Stimulated activated CD8-positive, alpha-beta memory T cell treated with anti-CD3 and anti-CD28 coated beads, Interleukin-7, amount 100 ng/mL, for 1 hour (primary cell): ENCODE results near the gene RPAP2.
"Not testable (repeated sequence)": the region's sequence is repeated elsewhere in the genome, so short reads cannot be mapped to it uniquely, and the experiment has no call there.

Experiments
- DNase-seq, 2 donors: peaks; one replicate each; pipeline ENCODE4 v3.0.0-alpha.2; 2020; ENCODE audit warnings: low read depth in 2 of 2

RPAP2 gene

DNA sequence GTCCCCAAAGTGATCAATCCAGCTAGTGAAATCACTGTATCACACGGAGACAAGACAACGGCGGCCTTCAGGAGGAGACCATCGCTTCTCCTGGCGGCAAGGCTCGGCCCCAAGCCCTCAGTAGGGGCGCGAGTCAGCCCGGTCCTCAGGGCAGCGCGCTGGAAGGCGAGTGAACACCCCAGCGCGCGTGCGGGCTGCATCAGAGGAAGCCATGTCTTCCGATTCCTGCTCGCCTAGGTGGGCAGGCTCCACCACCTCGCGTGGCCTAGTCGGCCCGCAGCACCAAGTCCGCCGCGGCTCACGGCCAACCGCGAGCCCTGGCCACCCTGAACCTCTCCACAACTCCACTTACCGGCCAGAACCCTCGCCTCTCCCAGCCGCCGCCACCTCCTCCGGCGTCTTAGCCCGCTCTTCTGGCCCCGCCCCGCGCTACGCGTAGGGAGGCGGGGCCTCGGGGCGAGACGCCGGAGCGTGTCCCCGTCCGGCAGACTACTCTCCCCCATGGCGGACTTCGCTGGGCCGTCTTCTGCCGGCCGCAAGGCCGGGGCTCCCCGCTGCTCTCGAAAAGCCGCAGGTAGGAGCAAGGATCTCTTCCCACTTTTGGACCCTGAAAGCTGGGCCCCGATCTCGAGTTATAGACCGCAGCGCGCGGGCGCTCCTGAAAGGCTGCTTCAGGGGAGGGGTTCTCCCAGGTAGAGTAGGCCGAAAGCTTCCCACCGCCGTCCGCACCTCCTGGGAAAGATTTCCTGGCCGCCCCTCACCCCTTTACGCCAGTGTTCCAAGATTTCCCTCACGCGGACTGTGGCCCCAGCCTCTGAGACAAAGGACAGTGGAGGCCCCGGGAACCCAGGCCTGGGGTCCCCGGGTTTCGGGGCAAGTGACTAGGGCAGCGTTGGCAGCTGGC is at the start of gene RPAP2, which contains the start of gene GLMN:
Gene RPAP2 (plus strand): TSS at position 487 of the 904 bp plus-strand sequence. CDS start 15 bp downstream, at position 502.
Gene GLMN (minus strand): TSS at position 415 of the 904 bp plus-strand sequence. CDS start 988 bp downstream, outside the sequence.
- peak; percentile 38 to 53 for DNase-seq

DNA sequence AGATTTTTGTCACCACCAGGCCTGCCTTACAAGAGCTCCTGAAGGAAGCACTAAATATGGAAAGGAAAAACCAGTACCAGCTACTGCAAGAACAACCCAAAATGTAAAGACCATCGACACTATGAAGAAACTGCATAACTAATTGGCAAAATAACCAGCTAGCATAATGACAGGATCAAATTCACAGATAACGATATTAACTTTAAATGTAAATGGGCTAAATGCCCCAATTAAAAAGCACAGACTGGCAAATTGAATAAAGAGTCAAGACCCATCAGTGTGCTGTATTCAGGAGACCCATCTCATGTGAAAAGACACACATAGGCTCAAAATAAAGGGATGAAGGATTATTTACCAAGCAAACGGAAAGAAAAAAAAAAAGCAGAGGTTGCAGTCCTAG is 44.1 kb upstream of the RPAP2 start:
- not testable (repeated sequence) for DNase-seq

DNA sequence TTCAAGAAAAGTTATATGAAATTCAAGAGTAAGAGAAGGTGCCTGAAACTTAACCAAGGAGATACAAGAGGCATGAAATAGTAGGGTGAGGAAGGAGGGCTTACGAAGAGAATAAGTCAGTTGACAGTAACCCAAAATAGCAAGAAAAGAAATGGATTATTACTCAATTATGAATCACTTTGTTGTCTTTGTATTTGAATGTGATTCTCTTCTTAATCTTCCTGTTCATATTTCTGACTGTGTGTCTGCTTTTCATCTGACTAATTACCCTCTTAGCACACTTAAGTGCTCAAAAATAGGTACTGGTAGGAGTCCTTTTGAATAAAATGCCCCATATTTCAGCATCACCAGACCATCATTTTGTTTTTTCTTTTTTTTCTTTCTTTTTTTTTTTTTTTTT is 39.5 kb upstream of the RPAP2 start:
- DNase-seq: no peak

DNA sequence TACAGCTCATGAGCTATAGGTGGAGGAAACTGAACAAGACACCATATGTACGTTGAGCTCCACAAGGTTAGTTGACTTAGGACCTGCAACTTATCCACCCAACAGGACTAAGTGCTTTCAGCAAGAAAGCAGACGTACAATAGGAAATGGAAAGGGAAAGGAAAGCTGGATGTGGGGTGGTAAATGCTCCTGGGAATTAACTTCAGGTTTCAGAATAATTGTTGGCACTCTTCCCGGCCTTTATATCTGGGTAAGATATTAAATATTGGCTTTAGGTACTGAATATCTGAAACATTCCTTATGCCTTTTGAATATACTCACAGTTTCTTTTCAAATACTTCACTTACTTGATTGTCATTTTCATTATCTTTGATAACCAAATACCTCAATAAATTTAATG is 36.3 kb upstream of the RPAP2 start:
- no peak for DNase-seq

DNA sequence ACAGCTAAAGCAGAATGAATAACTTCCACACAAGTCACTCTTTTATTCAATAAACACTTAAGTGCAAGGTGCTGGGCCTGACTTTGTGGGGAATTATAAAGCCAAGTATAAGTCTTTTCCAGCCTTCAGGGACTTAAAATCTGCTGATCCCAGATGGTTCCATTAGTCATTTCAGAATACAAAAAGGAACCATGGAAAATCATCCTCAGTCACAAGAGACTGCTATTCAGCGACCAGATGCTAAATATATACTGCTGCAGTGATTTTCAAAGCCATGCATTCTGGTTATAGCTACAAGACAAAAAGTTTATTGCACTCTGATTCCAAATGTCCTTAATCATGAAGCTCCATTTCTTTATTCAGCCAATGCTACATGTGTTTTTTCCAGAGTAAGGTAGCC is 25.8 kb upstream of the RPAP2 start:
- no peak for DNase-seq

DNA sequence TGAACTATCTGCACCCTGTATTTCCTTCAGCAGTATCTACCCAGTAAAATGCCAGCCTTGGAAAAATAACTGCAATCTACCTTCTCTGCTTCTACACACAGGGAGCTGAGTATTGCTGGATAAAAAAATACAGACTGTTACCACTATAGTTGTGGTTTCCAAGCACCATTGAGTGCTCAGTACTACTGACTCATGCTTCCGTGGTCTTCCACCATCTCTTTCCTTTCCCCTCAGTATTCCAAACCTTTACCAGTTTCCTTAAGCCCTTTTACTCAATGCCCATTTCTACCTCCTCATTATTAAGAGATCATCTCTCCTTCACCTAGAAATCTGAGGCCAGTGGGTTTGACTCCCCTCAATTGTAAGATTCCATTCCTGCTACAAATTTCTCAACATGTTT is 23.9 kb upstream of the RPAP2 start:
- no peak for DNase-seq

DNA sequence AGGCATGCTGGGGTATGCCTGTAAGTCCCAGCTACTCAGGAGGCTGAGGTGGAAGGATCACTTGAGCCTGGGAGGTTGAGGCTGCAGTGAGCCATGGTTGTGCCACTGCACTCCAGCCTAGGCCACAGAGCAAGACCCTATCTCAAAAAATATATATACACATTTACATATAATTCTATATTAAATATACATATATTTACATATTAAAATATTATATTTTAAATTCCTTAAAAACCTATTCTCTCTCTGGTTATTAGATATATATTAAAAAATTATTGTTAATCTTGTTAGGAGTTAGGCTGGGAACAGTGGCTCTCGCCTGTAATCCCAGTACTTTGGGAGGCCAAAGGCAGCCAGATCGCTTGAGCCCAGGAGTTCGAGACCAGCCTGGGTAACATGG is 22.8 kb upstream of the RPAP2 start:
- no peak for DNase-seq

DNA sequence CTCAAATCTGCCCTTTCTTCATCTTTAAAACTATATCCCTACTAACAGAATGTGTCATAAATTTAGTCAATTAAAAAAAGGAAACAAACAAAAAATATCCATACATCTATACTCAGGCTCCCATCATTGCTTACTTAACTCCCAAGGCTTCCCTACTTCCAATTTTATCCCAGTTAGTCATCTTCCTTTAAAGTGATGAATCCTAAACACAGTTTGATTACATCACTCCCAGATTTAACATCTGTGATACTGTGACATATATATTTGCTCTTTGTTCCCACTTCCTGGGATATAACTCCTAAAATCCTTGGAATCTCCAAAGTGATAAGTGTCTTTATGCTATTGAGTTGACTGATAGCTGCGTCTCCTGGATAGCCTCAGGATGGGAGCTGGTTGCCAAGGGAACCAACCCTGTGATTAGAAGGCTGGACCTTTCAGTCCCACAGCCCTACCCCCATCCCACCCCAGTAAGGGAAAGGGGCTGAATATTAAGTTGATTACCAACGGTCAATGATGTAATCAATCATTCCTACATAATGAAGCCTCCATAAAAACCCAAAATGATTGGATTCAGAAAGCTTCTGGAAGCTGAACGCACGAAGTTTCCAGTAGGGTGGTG is 21.6 kb upstream of the RPAP2 start:
- DNase-seq: no peak

DNA sequence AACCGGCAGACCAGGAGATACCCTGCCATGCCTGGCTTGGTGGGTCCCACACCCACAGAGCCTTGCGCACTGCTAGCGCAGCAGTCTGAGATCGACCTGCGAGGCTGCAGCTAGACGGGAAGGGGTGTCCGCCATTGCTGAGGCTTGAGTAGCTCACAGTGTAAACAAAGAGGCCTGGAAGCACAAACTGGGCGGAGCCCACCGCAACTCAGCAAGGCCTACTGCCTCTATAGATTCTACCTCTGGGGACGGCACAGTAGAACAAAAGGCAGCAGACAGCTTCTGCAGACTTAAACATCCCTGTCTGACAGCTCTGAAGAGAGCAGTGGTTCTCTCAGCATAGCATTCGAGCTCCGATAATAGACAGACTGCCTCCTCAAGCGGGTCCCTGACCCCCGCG is 19.1 kb upstream of the RPAP2 start:
- DNase-seq: not testable (repeated sequence)

DNA sequence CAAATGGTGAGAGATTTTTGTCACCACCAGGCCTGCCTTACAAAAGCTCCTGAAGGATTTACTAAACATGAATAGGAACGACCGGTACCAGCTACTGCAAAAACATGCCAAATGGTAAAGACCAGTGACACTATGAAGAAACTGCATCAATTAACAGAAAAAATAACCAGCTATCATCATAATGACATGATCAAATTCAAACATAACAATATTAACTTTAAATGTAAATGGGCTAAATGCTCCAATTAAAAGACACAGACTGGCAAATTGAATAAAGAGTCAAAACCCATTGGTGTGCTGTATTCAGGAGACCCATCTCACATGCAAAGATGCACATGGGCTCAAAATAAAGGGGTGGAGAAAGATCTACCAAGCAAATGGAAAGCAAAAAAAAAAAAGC is 17.4 kb upstream of the RPAP2 start:
- DNase-seq: not testable (repeated sequence)

DNA sequence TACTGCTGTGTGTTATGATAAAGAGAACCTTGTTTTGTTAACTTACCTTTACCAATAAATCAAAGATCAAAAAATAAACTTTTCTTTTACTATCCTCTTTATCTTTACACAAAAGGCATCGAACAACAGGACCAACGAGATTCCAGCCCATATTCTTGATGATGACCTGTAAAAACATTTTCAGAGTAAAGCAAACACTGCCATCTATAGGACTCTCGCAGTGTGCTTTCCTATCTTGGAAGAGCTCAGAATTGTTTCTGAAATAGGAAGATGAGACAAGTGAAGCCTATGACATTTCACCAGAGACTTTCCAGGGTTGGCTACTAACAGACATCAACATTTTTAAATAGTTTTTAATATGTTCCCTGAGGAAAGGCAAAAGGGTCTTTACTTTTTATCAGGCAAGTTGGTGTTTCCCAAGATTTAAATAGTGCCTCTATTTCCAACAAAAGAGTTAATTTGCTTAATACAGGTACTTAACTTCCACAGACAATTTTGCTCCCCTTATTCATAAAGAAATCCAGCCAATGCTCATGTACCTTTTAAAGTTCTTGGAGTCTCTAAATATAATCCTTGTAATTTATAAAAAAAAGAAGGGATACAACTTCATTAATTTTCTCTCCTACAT is 7.4 kb upstream of the RPAP2 start:
- DNase-seq: no peak

DNA sequence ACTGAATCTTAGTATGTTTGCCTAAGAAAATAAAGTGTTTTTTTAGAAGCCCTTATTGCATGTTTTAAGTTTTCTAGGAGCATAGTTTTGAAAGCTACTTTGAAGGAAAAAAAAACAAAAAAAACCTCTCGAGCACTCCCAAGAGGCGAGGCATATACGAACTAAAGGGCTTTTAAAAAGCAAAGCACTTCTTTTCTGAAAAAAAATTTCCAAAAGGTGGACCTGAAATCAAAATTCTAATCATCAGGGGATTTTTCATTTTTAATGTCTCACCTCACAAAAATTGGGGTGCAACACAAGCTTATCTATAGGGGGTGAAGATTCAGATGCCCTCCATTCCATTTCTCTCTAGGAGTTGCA is 666 bp upstream of the RPAP2 start:
- DNase-seq: no peak

DNA sequence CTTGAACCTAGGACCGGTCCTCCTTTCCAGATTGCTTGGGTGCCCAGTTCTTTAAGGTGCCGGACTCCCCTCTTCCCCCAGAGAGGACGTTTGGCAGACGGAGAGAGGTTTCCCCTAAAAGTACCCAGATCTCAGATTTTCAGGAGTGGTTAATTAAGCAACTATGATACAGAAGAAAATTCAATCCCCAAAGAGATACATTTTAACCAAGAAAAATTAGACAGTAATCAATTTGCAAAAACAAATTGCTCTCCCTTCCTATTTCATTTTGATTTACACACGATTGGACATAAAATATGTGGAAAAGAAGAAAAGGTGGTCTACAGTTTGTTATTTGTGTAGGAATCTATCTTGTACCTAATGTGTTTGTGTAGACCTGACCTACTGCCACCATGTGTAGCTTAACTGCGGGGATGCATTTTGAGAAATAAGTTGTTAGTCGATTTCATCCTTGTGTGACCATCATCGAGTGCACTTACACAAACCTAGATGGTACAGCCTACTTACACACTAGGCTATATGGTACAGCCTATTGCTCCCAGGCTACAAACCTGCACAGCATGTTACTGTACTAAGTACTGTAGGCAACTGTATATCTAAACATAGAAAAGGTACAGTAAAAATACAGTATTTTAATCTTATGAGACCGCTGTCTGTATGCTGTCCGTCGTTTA is 755 bp downstream of the RPAP2 start:
- no peak for DNase-seq

DNA sequence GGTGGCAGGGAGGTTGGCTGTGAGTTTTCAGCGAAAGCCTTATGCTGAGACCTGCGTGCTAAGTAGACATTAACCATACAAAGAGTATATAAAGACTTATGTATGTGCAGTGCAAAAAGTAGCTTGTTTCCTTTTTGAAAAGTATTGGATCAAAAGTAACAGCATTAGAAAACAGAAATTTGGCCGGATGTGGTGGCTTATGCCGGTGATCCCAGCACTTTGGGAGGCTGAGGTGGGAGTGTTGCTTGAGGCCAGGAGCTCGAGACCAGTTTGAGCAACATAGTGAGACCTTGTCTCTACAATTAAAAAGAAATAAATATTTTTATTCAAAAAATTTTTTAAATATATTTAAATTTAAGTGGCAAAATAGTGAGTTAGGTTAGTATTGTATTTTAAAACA is 2.2 kb downstream of the RPAP2 start:
- DNase-seq: no peak

DNA sequence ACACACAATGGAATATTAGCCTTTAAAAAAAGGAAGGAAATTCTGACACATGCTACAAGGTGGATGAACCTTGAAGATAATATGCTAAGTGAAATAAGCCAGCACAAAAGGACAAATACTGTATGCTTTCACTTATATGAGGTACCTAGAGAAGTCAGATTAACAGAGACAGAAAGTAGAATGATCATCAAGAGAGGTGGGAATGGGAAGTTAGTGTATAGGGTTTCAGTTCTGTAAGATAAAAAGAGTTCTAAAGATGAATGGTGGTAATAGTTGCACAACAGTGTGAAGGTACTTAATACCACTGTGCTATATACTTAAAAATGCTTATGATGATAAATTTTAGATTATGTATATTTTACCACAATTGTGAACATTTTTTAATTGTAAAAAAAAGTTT is 7.2 kb downstream of the RPAP2 start:
- no peak for DNase-seq

DNA sequence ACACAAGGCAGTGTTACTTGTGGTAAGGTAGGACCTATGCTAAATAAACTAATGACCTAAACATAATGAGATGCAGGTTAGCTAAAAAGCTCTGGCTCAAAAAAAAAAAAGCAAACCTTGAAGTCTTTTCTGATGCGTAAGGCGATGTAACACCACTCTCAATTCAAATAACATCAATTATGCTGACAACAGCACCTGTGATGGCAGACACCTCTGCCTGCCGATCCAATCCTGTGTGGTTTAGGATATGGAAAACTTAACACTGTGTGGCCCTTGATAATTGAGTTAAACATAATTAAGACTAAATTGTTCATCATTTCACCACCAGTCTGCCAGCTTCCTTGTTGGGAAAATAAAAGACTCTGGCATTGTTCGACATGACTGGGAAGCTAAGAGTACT is 9.1 kb downstream of the RPAP2 start:
- DNase-seq: no peak

DNA sequence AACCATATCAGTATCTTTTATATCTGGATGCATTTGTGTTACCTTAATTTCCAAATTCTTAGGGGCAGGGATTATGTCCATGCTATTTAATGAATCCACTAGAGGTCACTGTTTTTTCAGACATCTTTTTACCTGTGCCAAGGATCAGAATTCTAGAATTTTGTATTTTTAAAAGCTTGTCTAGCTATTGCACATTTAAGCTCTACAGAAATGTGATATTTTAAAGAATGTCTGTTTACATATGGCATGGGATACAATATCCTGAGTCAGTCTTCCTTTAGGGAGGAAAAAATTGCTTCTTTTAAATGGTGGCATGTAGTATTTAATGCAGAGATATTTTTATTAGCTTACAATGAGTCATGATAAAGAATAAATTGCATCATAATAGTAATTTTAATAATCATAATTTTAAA is 11.3 kb downstream of the RPAP2 start:
- no peak for DNase-seq

DNA sequence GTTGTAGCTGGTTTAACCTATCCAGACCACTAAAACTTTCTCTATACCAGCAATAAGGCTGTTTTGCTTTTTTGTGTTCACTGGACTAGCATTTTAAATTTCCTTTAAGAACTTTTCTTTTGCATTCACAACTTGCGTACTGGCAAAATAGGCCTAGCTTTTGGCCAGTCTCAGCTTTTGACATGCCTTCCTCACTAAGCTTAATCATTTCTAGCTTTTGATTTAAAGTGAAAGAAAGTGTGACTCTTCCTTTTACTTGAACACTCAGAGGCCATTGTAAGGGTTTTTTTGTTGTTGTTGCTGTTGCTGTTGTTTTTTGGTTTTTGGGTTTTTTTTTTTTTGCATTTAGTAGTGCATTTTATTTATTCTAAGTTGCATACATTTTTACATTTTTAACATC is 15.2 kb downstream of the RPAP2 start:
- no peak for DNase-seq

DNA sequence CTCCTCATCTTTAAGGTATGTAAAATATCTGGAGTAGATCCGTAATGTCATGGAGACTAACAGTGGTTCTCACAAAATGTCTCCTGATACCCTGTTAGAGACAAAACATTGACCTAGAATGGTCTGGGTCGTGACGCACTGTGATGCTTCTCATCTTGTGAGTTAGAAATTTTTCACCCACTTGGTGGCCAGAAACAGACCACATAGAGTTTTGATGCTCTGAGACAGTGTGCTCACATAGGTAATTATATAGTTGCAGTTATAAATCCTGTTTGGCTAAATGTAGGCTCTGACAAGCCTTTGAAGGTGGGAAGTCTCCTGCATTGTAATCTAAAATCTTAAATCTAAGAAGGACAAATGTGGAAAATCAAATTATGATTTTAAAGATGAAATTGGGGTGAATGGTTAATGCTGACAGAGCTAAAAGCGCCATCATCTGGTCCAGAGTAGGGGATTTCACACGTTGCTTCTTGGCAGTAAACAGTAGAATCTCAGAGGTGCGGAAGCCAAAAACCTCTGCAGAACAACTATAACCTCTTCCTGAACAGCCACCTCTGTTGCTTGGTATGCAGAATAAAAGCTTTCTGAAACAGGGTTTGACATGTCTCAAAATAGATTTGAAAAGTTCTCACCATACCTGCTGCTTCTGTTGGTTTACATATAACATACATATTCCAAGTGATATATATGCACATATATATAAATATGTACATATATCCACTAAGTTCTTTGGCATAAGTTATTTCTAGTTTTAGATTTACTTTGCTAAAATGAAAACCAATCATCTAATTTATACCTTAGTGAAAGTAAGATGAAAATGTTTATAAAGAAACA is 17.1 kb downstream of the RPAP2 start:
- no peak for DNase-seq

DNA sequence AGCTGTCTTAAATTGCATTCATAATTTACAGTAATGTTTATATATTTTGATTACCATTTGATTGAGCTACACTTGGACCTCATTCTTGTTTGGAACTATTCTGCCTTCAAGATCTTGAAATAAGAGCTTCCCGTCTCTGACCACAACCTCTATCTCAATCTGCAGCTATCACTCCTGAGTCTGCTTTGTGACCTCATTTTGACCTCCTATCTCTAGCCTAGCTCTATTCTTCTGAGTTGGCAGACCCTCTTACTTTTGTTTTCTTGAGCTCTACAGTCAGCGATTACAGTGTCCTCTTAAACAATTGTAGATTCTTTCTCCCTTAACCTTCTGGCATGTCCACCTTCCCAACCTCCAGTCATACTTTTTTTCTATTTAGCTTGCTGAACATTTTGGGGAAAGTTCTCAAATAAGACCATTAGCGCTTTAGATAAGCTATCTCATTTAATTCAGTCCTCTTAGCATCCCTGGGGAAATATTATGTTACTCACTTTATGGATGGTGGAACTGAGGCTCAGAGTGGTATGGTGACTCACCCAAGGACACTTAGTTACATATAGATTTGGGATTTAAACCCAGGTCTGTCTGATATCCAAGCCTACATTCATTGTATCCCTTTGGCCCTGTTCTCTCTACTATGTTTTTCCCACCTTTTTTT is 19.1 kb downstream of the RPAP2 start:
- DNase-seq: no peak
